NT2/D1 (cell line): ENCODE results near the gene ADGRF1.

Experiments used
- DNase-seq: peaks from one replicate; pipeline ENCODE4 v3.0.0-alpha.2; 2011; ENCODE audit warnings: low read depth, low spot score
- H3K27me3 ChIP-seq: 2 replicates; pipeline ENCODE4 v1.6.0; 2011; ENCODE audit warnings: mild to moderate bottlenecking; ENCODE audit not compliant: insufficient read length, insufficient read depth
- H3K36me3 ChIP-seq: 2 replicates; pipeline ENCODE4 v1.6.1; 2011; ENCODE audit warnings: mild to moderate bottlenecking, low read length, mixed read lengths; ENCODE audit not compliant: insufficient read depth, insufficient read length
- H3K4me1 ChIP-seq: 2 replicates; pipeline ENCODE4 v1.5.1; 2011; ENCODE audit not compliant: insufficient read depth, insufficient read length
- H3K4me3 ChIP-seq: 2 replicates; pipeline ENCODE4 v1.5.1; 2011; ENCODE audit warnings: low read depth; ENCODE audit not compliant: insufficient read length
- H3K9ac ChIP-seq: 2 replicates; pipeline ENCODE4 v1.6.0; 2011; ENCODE audit warnings: low read depth; ENCODE audit not compliant: insufficient read length
- H3K9me3 ChIP-seq: 2 replicates; pipeline ENCODE4 v1.5.1; 2011; ENCODE audit warnings: mild to moderate bottlenecking, low read length; ENCODE audit not compliant: insufficient read depth
- SUZ12 ChIP-seq: IDR thresholded peaks from 2 replicates; pipeline ENCODE4 v1.6.1; 2011; ENCODE audit not compliant: insufficient read length, insufficient read depth; ENCODE audit errors: extremely low read depth
- YY1 ChIP-seq: IDR thresholded peaks from 2 replicates; pipeline ENCODE4 v1.6.1; 2011; ENCODE audit not compliant: insufficient read length, insufficient read depth
- ZNF274 ChIP-seq: IDR thresholded peaks from 2 replicates; pipeline ENCODE4 v1.6.1; 2011; ENCODE audit warnings: mild to moderate bottlenecking, low read depth, low read length

Gene ADGRF1

DNA sequence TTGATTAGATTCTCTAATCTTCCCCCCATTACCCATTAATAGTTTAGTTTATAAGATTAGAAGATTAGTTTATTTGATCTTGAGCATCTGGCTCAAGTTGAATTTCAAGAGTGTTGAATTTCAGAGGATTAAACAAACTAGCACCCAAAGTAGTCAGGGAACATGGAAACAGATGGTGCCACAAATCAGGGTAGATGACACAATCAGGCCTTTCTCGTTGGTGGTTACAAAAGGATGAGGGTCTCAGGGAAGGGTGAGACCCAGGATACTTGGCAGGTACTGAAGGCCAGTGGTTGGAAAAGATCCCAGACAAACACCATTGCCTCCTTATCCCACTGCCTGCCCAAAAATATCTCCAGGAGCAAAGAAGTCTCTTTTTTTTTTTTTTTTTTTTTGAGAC lies 29.5 kb upstream of the ADGRF1 start:
- no peak for DNase-seq
- Histone ChIP-seq H3K4me3 (no peak overlapping the region), H3K27me3 (no peaks in the 10 kb centered on the region), H3K4me1 (no peaks in the 10 kb centered on the region), H3K36me3 (no peaks in the 10 kb centered on the region), H3K9ac (no peak overlapping the region), H3K9me3 (no peaks in the 10 kb centered on the region)
- no peak for TF ChIP-seq SUZ12
- TF ChIP-seq YY1: no peak
- no peak for TF ChIP-seq ZNF274

DNA sequence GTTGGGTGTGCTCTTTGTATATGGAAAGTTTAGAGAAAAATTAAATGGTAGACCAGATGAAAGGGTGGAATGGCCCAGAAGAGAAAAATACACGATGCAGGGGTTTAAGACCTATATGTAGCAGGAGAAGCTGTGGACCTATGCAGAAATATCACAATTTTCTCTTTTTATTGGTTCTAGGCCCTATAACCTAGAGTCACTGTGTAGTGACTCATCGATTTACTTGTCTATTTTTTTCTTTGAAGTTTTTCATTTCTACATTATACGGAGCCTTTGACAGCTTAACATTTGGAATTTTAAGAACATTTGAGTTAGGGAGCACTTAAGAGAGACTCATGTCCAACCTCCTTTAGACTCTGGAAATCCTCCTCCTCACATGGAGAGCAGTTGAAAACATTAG lies 28.3 kb upstream of the ADGRF1 start:
- no peaks in the 10 kb centered on the region for H3K27me3 ChIP-seq
- no peak overlapping the region for H3K9ac ChIP-seq
- H3K9me3 ChIP-seq: no peaks in the 10 kb centered on the region
- no peak overlapping the region for H3K4me3 ChIP-seq
- no peaks in the 10 kb centered on the region for H3K4me1 ChIP-seq
- DNase-seq: no peak
- TF ChIP-seq YY1 (no peak), SUZ12 (no peak), ZNF274 (no peak)
- H3K36me3 ChIP-seq: no peaks in the 10 kb centered on the region

DNA sequence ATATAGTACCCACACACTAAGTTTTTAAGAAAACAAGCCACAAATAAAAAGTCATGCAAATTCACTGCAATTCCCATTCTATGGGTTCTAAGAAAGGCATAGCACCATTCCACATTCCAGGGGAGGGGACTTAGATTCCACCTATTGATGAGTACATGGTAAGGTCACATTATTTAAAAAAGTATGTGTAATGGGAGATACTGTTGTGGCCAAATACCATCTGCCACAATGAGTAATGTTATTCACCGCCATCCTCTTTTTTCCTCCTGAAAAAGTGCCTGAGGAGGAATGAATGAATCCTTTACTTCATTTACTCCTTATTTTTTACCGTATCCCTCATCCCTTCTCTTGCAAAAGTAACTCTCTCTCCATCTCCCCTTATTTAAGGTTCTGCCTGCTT lies 27.0 kb upstream of the ADGRF1 start:
- no peak overlapping the region for H3K4me3 ChIP-seq
- no peak for DNase-seq
- H3K36me3 ChIP-seq: no peaks in the 10 kb centered on the region
- TF ChIP-seq ZNF274 (no peak), SUZ12 (no peak), YY1 (no peak)
- H3K4me1 ChIP-seq: no peaks in the 10 kb centered on the region
- no peaks in the 10 kb centered on the region for H3K9me3 ChIP-seq
- no peak overlapping the region for H3K9ac ChIP-seq
- H3K27me3 ChIP-seq: no peaks in the 10 kb centered on the region

- Histone ChIP-seq H3K4me3 (no peak overlapping the region), H3K27me3 (no peaks in the 10 kb centered on the region), H3K9ac (no peak overlapping the region), H3K36me3 (no peaks in the 10 kb centered on the region), H3K9me3 (no peaks in the 10 kb centered on the region), H3K4me1 (no peaks in the 10 kb centered on the region)
- no peak for DNase-seq
- TF ChIP-seq SUZ12 (no peak), ZNF274 (no peak)
Observed at GRCh38 chr6:47066418-47066817, 24.3 kb upstream of the ADGRF1 start.

- Histone ChIP-seq H3K9ac (no peak overlapping the region), H3K36me3 (no peaks in the 10 kb centered on the region), H3K27me3 (no peaks in the 10 kb centered on the region), H3K4me3 (no peak overlapping the region), H3K9me3 (no peaks in the 10 kb centered on the region), H3K4me1 (no peaks in the 10 kb centered on the region)
- no peak for TF ChIP-seq SUZ12
- no peak for TF ChIP-seq ZNF274
- no peak for TF ChIP-seq YY1
- DNase-seq: no peak
Observed at GRCh38 chr6:47064274-47064673, 22.1 kb upstream of the ADGRF1 start.

DNA sequence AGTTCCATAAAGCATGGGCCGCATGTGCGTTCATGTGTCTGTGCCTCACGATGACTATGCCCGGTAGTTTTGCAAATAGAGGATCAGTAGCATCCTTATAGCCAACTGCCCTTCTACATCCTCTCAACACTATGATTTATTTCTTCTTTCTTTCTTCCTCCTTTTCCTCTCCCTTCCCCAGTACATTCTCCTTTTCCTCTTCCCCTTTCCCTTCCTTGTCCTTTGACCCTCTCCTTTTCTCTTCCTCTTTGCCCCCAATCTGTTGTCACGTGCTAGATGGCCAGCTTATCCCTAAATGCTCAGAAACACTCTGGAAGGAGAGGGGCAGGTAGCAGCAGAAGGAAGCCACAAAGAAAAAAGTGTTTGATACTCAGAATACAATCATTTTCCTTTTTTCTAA lies 20.2 kb upstream of the ADGRF1 start:
- H3K4me1 ChIP-seq: no peaks in the 10 kb centered on the region
- no peak for TF ChIP-seq ZNF274
- no peak for TF ChIP-seq SUZ12
- TF ChIP-seq YY1: no peak
- DNase-seq: no peak

GRCh38 chr6:47061309-47062300 lies 19.5 kb upstream of the ADGRF1 start:
- TF ChIP-seq ZNF274: no peak
- no peak for TF ChIP-seq YY1
- TF ChIP-seq SUZ12: no peak
- no peak overlapping the region for H3K9ac ChIP-seq
- H3K4me3 ChIP-seq: no peak overlapping the region
- H3K9me3 ChIP-seq: no peaks in the 10 kb centered on the region
- DNase-seq: no peak
- H3K27me3 ChIP-seq: no peaks in the 10 kb centered on the region
- no peaks in the 10 kb centered on the region for H3K4me1 ChIP-seq
- H3K36me3 ChIP-seq: no peaks in the 10 kb centered on the region

More for the DNA sequence above, 20.2 kb upstream of the ADGRF1 start:
- no peaks in the 10 kb centered on the region for H3K36me3 ChIP-seq
- H3K4me3 ChIP-seq: no peak overlapping the region
- no peaks in the 10 kb centered on the region for H3K27me3 ChIP-seq
- no peak overlapping the region for H3K9ac ChIP-seq
- H3K9me3 ChIP-seq: no peaks in the 10 kb centered on the region
